ENCODE measurements around the gene PPM1H.

GRCh38 chr12:62955678-62956077, 20.7 kb upstream of the PPM1H start:
- TF ChIP-seq MAX (IDR thresholded peaks at IDR 0.05), result no peak
- TF ChIP-seq CTCF (IDR thresholded peaks at IDR 0.05; ENCODE audit: low read depth, low read length, missing input control), result no peak
- TF ChIP-seq EGR1 (IDR thresholded peaks at IDR 0.05; ENCODE audit: low read depth in 2 of 2), result no peak
- no peak for TF ChIP-seq FOXA1 (IDR thresholded peaks at IDR 0.05)
- no peak for TF ChIP-seq ZBTB33 (IDR thresholded peaks at IDR 0.05)
- no peak for TF ChIP-seq GABPA (IDR thresholded peaks at IDR 0.05 in 1 of 2, conservative IDR thresholded peaks at IDR 0.05 in 1 of 2)
- no peak for TF ChIP-seq ATF3 (IDR thresholded peaks at IDR 0.05)

Data from liver (tissue), 3 donors.